HG02678 (cell line): Measurements from ENCODE around the gene CEMP1.

Source experiments
- ATAC-seq: cut with Tn5 transposase; IDR thresholded peaks from one replicate; pipeline ENCODE4 v1.9.1; 2021; ENCODE audit warnings: mild to moderate bottlenecking, moderate library complexity; ENCODE audit not compliant: unreplicated experiment

Gene CEMP1

DNA sequence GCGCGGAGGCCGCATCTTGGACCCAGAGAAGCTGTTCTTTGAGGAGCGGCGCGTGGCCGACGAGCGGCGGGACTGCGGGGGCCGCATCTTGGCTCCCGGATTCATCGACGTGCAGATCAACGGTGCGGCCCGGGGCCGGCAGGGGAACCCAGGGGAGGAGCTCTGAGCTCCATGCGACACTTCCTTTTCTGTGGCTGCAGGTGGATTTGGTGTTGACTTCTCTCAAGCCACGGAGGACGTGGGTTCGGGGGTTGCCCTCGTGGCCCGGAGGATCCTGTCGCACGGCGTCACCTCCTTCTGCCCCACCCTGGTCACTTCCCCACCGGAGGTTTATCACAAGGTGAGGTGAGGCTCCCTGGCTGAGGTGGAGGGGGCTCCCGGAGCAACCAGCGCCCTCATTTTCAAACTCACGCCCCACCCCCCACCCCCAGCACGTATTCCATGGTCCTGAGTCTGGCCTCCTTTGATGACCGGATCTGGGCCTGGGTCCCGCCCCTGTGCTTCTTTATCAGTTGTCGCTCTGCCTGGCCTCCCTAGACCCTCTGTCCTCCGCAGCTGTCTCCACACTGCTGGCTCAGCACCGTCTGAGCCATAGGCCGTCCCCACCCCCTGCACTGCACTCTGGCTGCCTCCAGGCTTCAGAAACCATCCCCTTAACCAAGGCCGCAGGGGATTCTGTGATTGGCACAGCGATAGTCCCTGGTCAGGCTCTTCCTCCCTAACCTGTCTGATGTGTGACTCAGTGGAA, 10.2 kb downstream of the CEMP1 start:
- peak; percentile 34 for ATAC-seq

DNA sequence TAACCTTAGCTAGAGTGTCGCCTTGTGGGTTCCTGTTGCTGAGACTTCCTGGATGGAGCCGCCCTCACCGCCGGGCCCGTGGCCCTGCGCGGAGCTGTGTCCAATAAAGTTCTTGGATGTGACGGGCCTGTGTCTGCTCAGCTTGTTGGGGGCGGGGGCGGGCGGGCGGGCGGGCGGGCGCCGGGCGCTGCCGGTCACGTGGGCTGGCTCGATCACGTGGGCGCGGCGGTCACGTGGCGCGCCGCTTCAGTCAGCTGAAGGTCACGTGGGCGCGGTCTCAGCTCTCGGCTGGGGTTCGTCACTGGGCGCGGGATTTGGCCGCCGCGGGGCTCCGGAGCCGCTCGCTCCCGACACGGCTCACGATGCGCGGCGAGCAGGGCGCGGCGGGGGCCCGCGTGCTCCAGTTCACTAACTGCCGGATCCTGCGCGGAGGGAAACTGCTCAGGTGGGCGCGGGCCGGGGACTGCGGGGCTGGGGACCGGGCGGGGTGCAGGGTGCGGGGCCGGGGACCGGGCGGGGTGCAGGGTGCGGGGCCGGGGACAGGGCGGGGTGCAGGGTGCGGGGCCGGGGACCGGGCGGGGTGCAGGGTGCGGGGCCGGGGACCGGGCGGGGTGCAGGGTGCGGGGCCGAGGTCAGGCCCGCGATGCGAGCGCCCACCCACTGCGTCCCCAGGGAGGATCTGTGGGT, 11.0 kb downstream of the CEMP1 start, which contains the start of gene AMDHD2:
AMDHD2 (plus strand) TSS at position 275 of the 687 bp plus-strand sequence; CDS start at position 363, 88 bp downstream.
- ATAC-seq, result peak; percentile 52

DNA sequence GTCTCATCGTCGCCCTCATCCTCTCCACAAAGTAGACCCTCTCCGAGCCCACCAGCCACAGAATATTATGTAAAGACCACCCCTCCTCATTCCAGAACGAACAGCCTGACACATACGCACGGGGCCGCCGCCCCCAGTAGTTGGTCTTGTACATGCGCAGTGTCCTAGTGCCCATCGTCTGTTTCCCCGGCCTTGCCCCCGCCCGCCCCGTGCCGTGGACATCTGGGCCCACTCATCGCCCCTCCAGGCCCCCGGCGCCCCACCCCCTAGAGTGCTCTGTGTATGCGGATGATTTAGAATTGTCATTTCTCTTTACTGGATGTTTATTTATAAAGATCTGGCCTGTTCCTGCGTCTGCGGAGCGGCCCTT, 11.5 kb downstream of the CEMP1 start:
- ATAC-seq, result no peak

DNA sequence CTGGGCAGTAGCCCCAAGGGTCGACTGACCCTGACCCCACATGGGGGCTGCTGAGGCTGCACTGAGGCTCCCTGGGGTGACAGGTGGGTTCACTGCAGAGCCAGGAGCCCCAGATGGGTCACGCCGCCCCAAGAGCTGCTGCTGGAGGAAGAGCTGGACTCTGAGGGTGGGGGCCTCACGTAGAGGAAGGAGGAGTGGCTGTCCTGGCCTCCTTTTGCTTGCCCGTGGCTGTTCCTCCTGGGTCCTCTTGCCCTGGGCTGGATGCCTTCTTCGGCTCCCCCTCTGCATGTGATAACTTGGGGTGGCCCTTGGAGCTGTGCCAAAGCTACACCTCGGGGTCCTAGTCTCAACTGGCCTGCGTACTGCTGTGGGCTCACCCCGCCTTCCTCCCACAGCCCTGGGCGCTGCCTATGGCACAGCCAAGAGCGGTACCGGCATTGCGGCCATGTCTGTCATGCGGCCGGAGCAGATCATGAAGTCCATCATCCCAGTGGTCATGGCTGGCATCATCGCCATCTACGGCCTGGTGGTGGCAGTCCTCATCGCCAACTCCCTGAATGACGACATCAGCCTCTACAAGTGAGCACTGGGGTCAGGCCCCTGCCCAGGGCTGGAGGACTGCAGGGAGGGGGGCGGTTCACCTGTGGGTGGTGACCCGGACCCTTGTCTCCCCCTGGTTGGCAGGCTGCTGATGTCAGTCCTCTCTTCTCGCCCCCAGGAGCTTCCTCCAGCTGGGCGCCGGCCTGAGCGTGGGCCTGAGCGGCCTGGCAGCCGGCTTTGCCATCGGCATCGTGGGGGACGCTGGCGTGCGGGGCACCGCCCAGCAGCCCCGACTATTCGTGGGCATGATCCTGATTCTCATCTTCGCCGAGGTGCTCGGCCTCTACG, 12.1 kb downstream of the CEMP1 start:
- ATAC-seq, result no peak

DNA sequence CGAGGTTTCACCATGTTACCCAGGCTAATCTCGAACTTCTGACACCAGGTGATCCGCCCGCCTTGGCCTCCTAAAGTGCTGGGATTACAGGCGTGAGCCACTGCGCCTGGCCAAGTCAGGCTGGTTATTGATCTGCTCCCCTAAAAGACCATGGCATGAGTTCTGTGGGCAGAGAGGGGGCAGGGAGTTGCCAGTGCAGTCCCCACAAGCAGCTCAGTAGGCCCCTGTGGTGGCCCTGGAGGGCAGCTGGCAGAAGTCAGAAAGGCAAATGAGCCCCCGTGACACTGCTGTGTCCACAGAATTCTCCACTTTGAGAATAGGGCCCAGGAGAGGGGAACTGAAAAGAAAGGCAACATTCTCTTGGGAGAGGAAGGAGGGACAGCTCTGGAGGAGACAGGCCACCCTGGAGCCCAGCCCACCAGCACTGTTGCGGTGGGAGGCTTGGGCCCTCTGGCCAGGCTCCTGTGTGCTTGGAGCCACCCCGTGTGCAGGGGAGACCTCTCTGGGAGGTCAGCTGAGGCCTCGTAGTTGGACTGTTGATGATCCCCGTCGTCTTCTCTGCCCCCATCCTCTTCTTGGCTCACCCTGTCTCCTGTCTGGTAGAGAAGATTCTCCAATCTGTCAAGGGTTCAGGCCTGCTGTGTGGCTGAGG, 13.1 kb downstream of the CEMP1 start:
- ATAC-seq, result no peak

DNA sequence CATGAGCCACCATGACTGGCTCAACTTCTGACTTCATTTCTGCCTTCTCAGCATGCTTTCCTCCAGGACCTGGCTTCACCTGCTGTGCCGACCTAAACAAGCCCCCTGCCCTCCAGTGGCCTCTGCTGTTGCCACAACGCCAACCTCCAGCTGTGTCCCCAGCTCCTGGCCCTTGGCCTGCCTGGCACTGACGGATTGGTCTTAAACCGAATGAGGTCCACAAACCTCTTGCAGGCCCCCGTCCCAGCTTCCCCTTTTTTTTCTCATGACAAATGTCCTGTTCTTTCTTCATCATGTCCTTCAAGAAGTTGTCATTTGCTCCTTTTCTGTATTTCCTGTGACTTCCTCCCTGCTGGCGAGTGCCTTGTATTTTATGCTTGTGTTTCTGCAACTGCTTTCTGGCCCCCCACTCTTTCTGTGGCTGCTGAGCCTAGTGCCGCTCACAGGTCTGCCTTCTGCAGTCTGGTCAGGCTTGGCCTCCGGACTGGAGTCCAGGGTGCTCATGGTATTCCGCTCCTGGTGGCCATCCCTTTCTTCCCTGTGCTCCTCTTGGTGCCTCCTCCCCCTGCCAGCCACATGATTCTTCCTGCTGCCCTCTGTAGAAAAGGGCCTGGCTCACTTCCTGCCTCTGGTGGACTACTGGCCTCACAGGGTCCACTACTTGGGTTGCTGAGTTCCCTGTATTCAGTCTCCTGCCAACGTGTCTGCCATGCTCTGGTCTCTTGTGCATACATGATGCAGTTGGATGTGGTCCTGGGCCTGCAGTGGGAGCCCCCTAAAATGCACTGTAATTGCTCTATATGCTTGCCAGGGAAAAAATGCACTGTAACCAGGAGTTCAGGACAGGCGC, 14.6 kb downstream of the CEMP1 start:
- no peak for ATAC-seq

DNA sequence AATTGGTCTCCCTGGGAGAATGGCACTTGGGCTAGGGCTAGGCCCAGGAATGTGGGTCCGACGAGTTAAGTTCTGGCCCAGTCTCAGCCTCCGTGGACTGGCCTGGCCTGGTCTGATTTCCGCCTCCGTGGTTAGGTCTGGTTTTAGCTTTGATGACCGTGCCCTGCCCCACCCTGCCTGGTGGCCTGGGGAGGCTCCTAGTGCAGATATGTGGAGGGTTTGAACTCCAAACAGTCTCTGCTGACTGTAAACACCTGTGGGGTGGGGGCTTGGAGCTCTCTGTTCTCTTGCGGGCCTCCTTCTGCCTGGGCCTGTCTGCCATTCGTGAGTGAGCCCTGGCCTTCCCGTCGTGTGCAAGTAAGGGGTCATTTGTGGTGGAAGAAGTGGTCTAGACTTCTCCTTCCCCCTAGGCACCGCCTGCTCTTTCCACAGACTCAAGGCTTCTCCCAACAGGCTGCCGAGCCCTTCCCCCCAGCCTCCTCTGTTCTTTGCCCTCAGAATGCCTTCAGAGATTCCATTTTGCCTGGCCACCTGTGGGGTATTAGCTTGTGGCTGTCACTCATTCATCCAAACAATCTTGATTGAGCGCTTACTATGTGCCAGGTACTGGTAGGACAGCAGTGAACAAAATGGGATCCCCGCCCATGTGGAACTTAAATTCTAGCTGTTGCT, 15.9 kb downstream of the CEMP1 start:
- ATAC-seq, result no peak

DNA sequence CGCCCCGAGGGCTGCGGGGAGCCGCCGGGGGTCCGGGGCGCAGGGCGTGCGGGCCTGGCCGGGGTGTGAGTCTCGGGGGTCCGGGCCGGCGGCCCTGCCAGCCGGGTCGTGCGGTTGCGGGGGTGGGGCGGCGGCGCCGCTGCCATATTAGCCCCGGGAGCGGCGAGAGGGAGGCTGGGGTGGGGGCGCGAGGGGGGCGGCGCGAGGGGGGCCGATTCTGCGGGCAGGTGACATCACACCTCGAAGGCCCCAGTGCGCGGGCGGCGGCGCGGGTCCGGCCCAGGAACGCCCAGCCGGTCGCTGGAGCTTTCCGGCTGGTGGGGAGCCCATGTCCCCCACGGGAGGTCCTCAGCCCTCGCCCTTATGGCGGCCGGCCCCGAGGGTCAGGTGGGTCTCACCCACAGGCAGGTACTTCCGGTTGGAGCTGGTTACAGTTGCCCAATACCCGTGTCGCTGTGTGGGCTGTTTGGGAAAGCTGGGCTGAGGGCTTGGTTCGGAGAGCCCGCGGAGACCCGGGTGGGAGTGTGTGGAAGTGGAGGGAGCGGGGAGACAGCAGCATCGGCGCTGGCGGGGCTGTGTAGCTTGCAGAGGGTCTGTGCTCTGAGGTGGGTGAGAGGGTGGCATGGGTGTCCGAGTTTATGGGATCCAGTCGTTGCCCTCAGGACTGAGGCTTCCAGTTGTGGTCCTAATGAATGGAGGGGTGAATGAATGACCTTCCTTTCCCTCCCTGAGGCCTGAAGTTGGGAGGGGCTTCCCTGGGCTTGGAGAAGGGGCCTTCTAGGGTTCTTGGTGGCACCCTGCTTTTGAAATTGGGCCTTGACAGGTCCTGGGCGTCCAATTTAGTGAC, 16.7 kb downstream of the CEMP1 start:
- ATAC-seq, result no peak

DNA sequence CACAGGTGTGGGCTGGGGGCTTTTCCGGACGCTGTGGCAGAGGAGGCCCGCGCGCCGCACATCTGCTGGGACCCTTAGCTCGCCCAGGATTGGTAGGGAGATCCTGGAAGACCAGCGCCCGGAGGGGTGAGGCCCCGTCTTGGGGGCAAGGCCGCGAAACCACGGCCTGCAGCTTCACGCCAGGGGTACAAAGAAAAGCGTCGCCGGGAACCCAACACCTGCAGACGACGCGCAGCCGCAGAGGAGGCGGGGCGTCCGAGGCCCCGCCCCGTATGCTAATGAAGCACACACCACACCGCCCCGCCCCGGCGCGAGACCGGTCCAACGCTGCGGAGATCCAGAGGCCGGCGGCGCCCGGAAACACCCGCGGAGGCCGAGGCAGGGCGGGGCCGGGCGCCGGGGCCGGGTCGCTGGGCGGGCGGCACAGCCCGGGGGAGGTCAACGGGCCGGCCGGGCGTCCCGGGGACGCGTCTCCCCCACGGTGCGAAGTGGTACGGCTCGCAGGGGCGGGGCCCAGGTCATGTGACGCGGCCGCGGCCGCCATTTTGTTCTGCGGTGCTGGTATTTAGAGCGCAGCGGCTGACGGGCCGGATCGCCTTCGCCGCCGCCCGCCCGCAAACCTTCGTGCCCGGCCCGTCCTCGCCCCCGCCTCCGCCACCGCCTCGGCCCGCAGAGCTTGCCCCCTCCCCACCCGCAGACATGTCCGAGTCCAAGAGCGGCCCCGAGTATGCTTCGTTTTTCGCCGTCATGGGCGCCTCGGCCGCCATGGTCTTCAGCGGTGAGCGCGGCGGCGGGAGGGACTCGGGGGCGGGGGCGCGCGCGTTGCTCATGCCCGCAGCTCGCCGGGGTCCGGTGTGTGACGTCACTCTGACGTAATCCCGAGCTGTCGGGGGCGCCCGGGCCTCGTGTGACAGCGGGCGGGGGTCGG, 17.5 kb downstream of the CEMP1 start, which contains the start of gene ATP6V0C:
ATP6V0C (plus strand) TSS at position 548 of the 928 bp plus-strand sequence; CDS start at position 700, 152 bp downstream.
- peak; percentile 77 for ATAC-seq

DNA sequence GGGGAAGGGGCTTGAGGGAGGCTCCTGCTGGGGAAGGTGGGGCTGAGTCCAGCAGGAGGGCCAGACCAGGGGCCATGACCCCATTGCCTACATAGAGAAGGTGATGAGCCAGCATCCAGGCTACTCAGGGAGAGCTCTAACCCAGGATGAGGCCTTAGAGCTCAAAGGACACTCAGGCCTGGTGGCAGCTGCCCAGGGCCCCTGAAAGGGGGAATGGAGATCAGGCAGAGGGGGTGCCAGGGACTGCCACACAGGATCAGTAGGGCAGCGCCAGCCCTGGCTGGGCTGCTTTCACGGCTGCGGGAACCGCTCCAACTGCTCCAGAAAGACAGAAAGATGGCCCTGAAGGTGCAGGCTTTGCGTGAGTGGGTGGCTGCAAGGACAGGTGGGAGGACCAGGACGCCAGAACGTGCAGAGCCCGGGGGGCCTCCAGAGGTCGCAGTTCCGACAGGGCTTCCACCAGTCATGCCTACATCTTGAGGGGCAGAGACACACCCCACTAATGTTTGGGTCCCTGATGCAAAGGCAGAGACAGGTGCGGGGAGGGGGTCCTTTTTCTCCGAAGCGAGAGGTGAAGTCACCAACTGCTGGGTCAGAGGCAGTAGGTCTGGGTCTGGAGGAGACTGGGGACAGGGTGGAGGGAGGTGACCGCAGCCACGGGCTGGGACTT, 18.3 kb downstream of the CEMP1 start:
- ATAC-seq, result peak; percentile 12

DNA sequence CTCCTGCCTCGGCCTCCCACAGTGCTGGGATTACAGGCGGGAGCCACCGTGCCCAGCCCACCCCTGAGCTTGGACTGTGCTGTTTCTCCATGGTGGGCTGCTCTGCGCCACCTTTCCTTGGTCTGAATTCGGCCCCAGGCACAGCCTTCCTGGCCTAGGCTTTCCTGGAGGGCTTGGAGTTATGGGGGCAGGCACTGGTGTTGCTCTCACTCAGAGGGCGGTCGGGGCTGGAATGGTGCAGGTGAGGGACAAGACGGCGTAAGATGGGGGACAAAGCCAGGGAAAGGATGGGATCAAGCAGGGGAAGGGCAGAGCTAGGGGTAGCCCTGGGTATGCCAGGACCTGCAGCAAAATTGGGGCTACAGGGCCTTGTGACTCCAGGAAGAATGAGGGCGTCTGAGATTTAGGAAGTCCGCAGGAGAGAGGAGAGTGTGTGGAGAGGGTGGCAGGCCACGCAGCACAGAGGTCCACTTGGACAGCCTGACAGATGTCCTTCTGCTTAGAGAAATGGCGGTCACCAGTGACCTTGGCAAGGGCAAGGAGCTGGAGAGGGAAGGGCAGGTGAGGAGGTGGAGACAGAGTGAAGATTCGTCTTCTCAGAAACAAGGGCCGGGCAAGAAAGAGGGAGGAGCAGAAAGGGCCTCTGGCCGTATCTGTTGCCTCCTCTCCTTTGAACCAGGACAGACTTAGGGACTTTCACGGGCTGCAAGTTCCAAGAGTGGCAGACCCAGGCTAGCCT, 19.0 kb downstream of the CEMP1 start:
- no peak for ATAC-seq

DNA sequence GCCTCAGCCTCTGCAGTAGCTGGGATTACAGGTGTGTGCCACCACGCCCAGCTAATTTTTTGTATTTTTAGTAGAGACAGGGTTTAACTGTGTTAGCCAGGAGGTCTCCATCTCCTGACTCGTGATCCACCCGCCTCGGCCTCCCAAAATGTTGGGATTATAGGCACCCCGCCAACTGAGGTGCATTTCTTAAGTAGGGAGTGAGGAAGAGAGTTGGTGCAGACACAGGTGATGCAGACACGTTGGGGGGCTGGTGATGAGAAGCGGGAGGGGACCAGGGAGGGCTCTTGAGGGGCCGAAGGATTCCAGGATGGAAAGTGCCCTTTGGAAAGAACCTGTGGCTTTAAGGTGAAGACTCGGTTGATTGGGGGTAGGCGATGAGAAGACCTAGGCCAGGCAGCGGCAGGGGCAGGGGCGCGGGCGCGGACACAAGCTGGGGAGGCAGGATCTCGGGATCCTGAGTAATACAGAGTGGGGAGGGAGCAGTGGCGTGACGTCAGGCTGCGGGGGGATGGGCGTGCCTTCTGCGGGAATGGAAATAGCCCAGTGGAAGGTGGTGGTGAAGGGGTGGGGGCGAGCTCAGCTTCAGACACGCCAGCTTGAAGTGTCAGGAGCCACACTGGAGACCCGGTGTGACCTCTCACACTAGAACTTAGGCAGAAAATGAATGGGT, 19.9 kb downstream of the CEMP1 start:
- ATAC-seq, result no peak

DNA sequence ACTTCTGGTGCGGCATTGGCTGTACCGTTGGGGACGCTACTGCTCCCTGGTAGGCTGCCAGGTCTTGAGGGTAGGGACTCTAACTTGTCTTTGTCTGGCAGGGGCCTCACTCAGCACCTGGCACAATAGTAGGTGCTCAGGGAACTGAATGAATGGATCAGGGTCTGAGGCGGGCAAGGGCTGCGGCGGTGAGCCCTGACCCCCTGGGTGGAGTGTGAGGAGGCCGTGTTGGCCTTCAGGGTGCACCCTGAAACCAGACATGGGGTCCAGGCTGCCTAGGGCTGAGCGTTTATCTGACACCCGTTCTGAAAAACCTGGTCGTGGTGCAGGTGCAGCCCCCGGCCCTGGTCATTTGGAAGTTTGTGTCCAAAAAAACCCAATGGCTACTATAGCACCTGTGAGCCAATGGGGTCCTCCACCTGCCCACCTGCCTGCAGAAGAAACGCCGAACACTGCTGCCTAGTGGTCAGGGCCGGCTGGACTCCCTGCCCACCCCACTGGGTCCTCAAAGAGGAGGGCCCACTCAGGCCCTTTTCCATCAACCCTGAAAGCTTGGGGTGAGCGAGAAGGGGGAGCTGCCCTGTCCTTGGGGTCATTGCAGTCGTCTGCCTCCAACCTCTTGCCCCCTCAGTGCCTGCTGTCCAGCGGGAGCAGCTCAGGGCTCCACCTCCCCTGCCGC, 22.3 kb downstream of the CEMP1 start:
- ATAC-seq, result no peak

DNA sequence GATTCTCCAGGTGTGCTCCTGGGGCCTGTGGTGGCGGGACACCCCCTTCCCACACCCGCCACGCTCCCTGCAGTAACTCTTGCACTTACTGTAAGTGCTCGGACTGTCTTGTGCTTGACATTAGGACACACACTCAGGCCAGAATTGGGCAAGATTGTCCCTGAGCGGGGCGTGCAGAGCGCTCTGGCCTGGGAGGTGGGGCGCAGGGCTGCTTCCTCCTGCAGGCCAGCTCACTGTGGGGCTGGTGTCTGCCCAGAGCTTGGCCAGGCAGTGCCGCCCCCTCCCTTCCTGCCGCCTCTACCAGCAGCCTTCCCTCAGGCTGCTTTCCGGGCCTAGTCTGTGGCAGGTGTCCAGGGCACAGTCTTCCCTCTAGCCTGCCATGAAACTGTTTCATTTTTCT, 23.5 kb downstream of the CEMP1 start:
- peak; percentile 21 for ATAC-seq

DNA sequence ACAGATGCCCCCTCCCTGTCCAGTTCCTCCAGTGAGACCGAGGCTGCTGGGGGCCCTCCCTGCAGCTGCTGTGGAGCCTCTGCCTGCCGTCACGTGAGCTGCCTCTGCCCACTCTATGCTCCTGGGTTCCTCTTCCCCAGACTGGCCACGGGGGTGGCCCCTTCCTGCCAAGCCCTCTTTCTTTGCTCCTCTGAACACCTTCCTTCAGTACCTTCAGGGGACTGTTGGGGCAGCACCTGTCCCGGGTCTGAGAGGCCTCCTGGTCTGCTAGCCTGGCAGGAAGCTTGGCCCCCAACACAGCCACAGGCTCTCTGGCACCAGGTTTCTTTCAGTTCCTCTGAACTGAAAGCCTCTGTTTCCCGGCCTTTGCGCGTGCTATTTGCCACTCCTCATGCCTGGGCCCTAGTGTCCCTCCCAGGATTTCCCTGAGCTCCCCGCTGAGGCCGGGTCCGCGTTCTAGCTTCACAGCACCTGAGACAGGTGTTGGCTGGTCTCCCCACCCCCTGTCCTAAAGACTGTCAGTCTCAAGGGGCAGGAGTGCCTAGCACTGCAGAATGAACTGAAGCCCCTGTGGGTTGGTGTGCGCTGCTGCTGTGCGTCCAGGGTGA, 24.1 kb downstream of the CEMP1 start:
- peak; percentile 62 for ATAC-seq
